Measurements from ENCODE around the gene TRIM7.
"Not testable (repeated sequence)": the region's sequence is repeated elsewhere in the genome, so short reads cannot be mapped to it uniquely, and the experiment has no call there.

Gene TRIM7

GRCh38 chr5:181232593-181232992 lies 27.6 kb upstream of the TRIM7 start:
- DNase-seq: no peak

- DNase-seq: no peak
These were observed 26.4 kb upstream of the TRIM7 start for GRCh38 chr5:181231432-181231831.

GRCh38 chr5:181230551-181230950 lies 25.6 kb upstream of the TRIM7 start:
- no peak for DNase-seq

- DNase-seq: no peak
These were observed 25.0 kb upstream of the TRIM7 start for GRCh38 chr5:181229996-181230395.

- DNase-seq: no peak
These were observed 19.6 kb upstream of the TRIM7 start for GRCh38 chr5:181224390-181225229.

GRCh38 chr5:181223729-181224389 lies 18.9 kb upstream of the TRIM7 start:
- no peak for DNase-seq

GRCh38 chr5:181223058-181223728 lies 18.2 kb upstream of the TRIM7 start, which contains the start of gene TRIM41:
TRIM41 (plus strand) TSS chr5:181223281; CDS start chr5:181224000, 719 bp downstream.
- DNase-seq: no peak

GRCh38 chr5:181222630-181223057 lies 17.6 kb upstream of the TRIM7 start:
- no peak for DNase-seq

- no peak for DNase-seq
These were observed 17.0 kb upstream of the TRIM7 start for GRCh38 chr5:181221792-181222629.

GRCh38 chr5:181221105-181221791 lies 16.3 kb upstream of the TRIM7 start:
- no peak for DNase-seq

GRCh38 chr5:181220178-181220515 lies 15.2 kb upstream of the TRIM7 start:
- DNase-seq: no peak

- no peak for DNase-seq
These were observed 14.5 kb upstream of the TRIM7 start for GRCh38 chr5:181219262-181220177.

- DNase-seq: no peak
These were observed 13.8 kb upstream of the TRIM7 start for GRCh38 chr5:181218795-181219124.

GRCh38 chr5:181217803-181218062 lies 12.7 kb upstream of the TRIM7 start:
- no peak for DNase-seq

GRCh38 chr5:181217111-181217802 lies 12.3 kb upstream of the TRIM7 start:
- DNase-seq: no peak

GRCh38 chr5:181215997-181216989 lies 11.3 kb upstream of the TRIM7 start:
- no peak for DNase-seq

- not testable (repeated sequence) for DNase-seq
These were observed 9.3 kb upstream of the TRIM7 start for GRCh38 chr5:181214249-181214648.

- DNase-seq: no peak
These were observed 7.9 kb upstream of the TRIM7 start for GRCh38 chr5:181212934-181213333.

GRCh38 chr5:181212080-181212479 lies 7.1 kb upstream of the TRIM7 start:
- DNase-seq: no peak

GRCh38 chr5:181211208-181211607 lies 6.2 kb upstream of the TRIM7 start:
- DNase-seq: no peak

Data from NCI-H146 (cell line).